Suprapubic skin (tissue), 4 donors: ENCODE data around the gene POLR3G. TPM values are rescaled to one million over a fixed set of nuclear protein-coding genes. Genes with fewer than 3 reads are reported as not detected.

ENCODE experiments used
- DNase-seq, 2 donors: peaks; one replicate each; pipeline ENCODE4 v3.0.0-alpha.2; 2019; ENCODE audit warnings: low spot score in 2 of 2
- H3K27ac ChIP-seq: fragments of 200-600 bp; sonication (generic); one replicate; pipeline ENCODE4 v1.5.1; 2019
- H3K27me3 ChIP-seq: fragments of 200-600 bp; sonication (generic); one replicate; pipeline ENCODE4 v1.5.1; 2019
- H3K36me3 ChIP-seq: fragments of 200-600 bp; sonication (generic); one replicate; pipeline ENCODE4 v1.5.1; 2019
- H3K4me1 ChIP-seq: fragments of 200-600 bp; sonication (generic); one replicate; pipeline ENCODE4 v1.5.1; 2019
- H3K4me3 ChIP-seq: fragments of 200-600 bp; sonication (generic); one replicate; pipeline ENCODE4 v1.5.1; 2019; ENCODE audit warnings: mild to moderate bottlenecking
- H3K9me3 ChIP-seq: fragments of 200-600 bp; sonication (generic); one replicate; pipeline ENCODE4 v1.5.1; 2019
- EP300 ChIP-seq: sonication (generic); formaldehyde crosslinking; IDR thresholded peaks from one replicate; pipeline ENCODE4 v1.6.1; 2017; ENCODE audit warnings: antibody characterized with exemption
- POLR2A ChIP-seq, 2 donors: fragments of 450-650 bp; IDR thresholded peaks; one replicate each; pipeline ENCODE4 v1.6.1; 2017; ENCODE audit warnings: antibody characterized with exemption in 2 of 2, mild to moderate bottlenecking in 2 of 2, moderate library complexity in 2 of 2
- POLR2AphosphoS5 ChIP-seq, 3 donors: sonication (generic); formaldehyde crosslinking; IDR thresholded peaks; one replicate each; pipeline ENCODE4 v1.6.1; 2017; ENCODE audit warnings: antibody characterized with exemption in 3 of 3
- WGBS: methylation state at CpG from one replicate; pipeline ENCODE4 v1.1.5; 2018; 5-methylcytosine and 5-hydroxymethylcytosine counted together
- total RNA-seq, 4 donors: library from RNA; depleted of rRNA; stranded (reverse); fragments of >200 nt; gene quantifications; one replicate each; pipeline ENCODE4 v1.1.0, GENCODE V29; 2016
- TF ChIP-seq, protein P1 (sequence below), 2 donors: fragments of 200-600 bp in 1 of 2; fragments of 450-650 bp in 1 of 2; sonication (generic) in 1 of 2; IDR thresholded peaks; one replicate each; pipeline ENCODE4 v1.5.1; 2016 to 2019; ENCODE audit warnings: antibody characterized with exemption in 2 of 2, mild to moderate bottlenecking in 1 of 2, moderate library complexity in 1 of 2

The POLR3G gene
- total RNA-seq, 4 donors from 2014 or later, result 3.2 to 7.3 (median 4.9) TPM

GRCh38 chr5:90483206-90483605 lies 8.5 kb downstream of the POLR3G start:
- no peak for DNase-seq
- H3K36me3 ChIP-seq, result no peaks in the 10 kb centered on the region
- no peaks in the 10 kb centered on the region for H3K4me1 ChIP-seq
- no peak overlapping the region for H3K27ac ChIP-seq
- H3K27me3 ChIP-seq, result no peaks in the 10 kb centered on the region
- WGBS, result 96% methylated on average over 8 of the region's 8 CpGs
- H3K4me3 ChIP-seq, result no peak overlapping the region
- TF ChIP-seq EP300 (no peak), POLR2A (IDR thresholded peaks at IDR 0.05) (no peak), POLR2AphosphoS5 (IDR thresholded peaks at IDR 0.05) (no peak)
- TF ChIP-seq, protein P1, sequence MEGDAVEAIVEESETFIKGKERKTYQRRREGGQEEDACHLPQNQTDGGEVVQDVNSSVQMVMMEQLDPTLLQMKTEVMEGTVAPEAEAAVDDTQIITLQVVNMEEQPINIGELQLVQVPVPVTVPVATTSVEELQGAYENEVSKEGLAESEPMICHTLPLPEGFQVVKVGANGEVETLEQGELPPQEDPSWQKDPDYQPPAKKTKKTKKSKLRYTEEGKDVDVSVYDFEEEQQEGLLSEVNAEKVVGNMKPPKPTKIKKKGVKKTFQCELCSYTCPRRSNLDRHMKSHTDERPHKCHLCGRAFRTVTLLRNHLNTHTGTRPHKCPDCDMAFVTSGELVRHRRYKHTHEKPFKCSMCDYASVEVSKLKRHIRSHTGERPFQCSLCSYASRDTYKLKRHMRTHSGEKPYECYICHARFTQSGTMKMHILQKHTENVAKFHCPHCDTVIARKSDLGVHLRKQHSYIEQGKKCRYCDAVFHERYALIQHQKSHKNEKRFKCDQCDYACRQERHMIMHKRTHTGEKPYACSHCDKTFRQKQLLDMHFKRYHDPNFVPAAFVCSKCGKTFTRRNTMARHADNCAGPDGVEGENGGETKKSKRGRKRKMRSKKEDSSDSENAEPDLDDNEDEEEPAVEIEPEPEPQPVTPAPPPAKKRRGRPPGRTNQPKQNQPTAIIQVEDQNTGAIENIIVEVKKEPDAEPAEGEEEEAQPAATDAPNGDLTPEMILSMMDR (IDR thresholded peaks at IDR 0.05), result no peak
- no peaks in the 10 kb centered on the region for H3K9me3 ChIP-seq

DNA sequence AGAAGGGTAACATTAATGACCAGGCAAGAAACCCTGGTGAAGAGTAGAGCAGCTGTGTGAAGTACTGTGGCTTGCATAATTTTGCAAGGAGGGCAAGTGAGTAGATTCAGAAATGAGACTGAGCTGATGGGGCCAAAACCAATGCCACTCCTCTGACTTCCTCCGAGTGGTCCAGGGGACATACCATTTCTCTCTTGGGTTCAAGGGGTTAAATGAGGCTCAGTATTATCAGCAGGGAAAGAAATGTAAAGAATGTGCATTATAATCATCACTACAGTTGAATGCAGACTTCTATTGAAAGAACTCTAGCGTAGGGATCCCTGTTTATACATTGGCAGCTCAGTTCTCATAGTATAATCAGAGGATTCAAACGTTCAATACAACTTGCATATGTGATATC lies 9.9 kb downstream of the POLR3G start:
- no peak for DNase-seq
- WGBS, result 78% methylated on average over 3 of the region's 3 CpGs
- no peaks in the 10 kb centered on the region for H3K9me3 ChIP-seq
- no peaks in the 10 kb centered on the region for H3K4me1 ChIP-seq
- no peaks in the 10 kb centered on the region for H3K27me3 ChIP-seq
- H3K36me3 ChIP-seq, result no peaks in the 10 kb centered on the region
- TF ChIP-seq POLR2AphosphoS5 (IDR thresholded peaks at IDR 0.05) (no peak), EP300 (no peak), POLR2A (IDR thresholded peaks at IDR 0.05) (no peak)
- TF ChIP-seq, protein P1 (IDR thresholded peaks at IDR 0.05), result no peak
- no peak overlapping the region for H3K4me3 ChIP-seq
- no peak overlapping the region for H3K27ac ChIP-seq

- no peak for TF ChIP-seq EP300
- TF ChIP-seq POLR2AphosphoS5 (IDR thresholded peaks at IDR 0.05), result no peak
- no peak for TF ChIP-seq POLR2A (IDR thresholded peaks at IDR 0.05)
- TF ChIP-seq, protein P1 (IDR thresholded peaks at IDR 0.05), result no peak
- H3K36me3 ChIP-seq, result no peaks in the 10 kb centered on the region
- DNase-seq, result no peak
- H3K4me3 ChIP-seq, result no peak overlapping the region
- H3K9me3 ChIP-seq, result no peaks in the 10 kb centered on the region
- no peaks in the 10 kb centered on the region for H3K27me3 ChIP-seq
- no peak overlapping the region for H3K27ac ChIP-seq
- 26% methylated on average over 2 of the region's 2 CpGs for WGBS
- H3K4me1 ChIP-seq, result no peaks in the 10 kb centered on the region
Measured at GRCh38 chr5:90488791-90489190, 14.1 kb downstream of the POLR3G start.

DNA sequence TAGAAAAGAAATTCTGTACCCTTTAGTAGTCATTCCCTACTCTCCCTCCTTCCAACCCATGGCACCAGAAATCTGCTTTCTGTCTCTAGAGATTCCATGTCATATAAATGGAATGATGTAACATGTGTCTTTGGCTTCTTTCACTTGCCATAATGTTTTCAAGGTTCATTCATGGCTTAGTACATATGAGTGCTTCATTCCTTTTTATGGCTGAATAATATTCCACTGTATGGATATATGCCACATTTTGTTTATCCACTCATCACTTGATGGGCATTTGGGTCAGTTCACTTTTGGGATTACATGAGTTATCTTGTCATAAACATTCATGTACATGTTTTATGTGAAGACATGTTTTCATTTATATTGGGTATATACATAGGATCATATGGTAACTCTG lies 19.4 kb downstream of the POLR3G start:
- TF ChIP-seq, protein P1 (IDR thresholded peaks at IDR 0.05), result no peak
- TF ChIP-seq POLR2AphosphoS5 (IDR thresholded peaks at IDR 0.05) (no peak), EP300 (no peak), POLR2A (IDR thresholded peaks at IDR 0.05) (no peak)
- Histone ChIP-seq H3K36me3 (peaks cover 2% of the 10 kb centered on the region), H3K4me1 (no peaks in the 10 kb centered on the region), H3K27me3 (no peaks in the 10 kb centered on the region), H3K27ac (no peak overlapping the region), H3K4me3 (no peak overlapping the region), H3K9me3 (no peaks in the 10 kb centered on the region)
- DNase-seq, result no peak

- Histone ChIP-seq H3K36me3 (peaks cover 2% of the 10 kb centered on the region), H3K9me3 (no peaks in the 10 kb centered on the region), H3K4me3 (no peak overlapping the region), H3K4me1 (no peaks in the 10 kb centered on the region), H3K27ac (no peak overlapping the region), H3K27me3 (no peaks in the 10 kb centered on the region)
- DNase-seq, result no peak
- TF ChIP-seq EP300 (no peak), POLR2AphosphoS5 (IDR thresholded peaks at IDR 0.05) (no peak), POLR2A (IDR thresholded peaks at IDR 0.05) (no peak)
- TF ChIP-seq, protein P1 (IDR thresholded peaks at IDR 0.05), result no peak
- WGBS, result 91% methylated on average over 1 of the region's 1 CpG
Measured at GRCh38 chr5:90495146-90495545, 20.5 kb downstream of the POLR3G start.
